NCI-H2107 treated with DMSO at 0.1 percent for 48 hours (cell line): ENCODE data around the gene MAPRE2.
"Not testable (repeated sequence)": the region's sequence is repeated elsewhere in the genome, so short reads cannot be mapped to it uniquely, and the experiment has no call there.

Experiments
- DNase-seq: peaks from one replicate; lab custom pipeline; 2025; ENCODE audit not compliant: unreplicated experiment; lab: John Stamatoyannopoulos, UW

Gene MAPRE2

GRCh38 chr18:35143622-35144596 lies 102.7 kb downstream of the MAPRE2 start:
- DNase-seq: peak; percentile 94

- DNase-seq: no peak
These were observed 103.5 kb downstream of the MAPRE2 start for GRCh38 chr18:35144698-35145097.

GRCh38 chr18:35150195-35150594 lies 109.0 kb downstream of the MAPRE2 start:
- DNase-seq: not testable (repeated sequence)

DNA sequence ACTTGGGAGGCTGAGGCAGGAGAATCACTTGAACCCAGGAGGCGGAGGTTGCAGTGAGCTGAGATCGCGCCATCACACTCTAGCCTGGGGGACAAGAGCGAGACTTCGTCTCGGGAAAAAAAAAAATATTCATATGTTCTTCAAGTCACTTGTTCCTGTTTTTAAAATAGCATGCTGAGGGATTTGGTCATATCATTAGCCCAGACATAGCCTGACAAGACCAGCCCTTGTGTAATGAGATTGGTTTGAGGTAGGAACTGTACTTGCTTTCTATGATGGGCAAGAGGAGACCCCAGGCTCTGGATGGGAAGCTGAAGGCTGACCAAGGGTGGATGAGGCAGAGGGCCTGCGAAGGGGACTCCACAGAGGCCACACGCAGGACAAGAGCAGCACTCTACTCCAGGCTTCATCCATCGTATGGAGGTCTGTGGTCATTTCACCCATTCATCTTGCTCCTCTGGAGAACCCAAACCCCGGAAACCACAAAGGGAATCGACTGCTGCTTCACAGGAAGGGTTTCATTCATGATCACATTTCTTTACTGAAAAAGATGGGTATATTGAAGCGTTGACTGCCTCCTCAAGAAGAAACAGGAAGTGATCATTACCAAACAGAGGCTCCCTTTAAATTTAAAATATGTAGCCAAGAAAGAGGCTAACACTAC lies 112.5 kb downstream of the MAPRE2 start:
- DNase-seq: no peak

DNA sequence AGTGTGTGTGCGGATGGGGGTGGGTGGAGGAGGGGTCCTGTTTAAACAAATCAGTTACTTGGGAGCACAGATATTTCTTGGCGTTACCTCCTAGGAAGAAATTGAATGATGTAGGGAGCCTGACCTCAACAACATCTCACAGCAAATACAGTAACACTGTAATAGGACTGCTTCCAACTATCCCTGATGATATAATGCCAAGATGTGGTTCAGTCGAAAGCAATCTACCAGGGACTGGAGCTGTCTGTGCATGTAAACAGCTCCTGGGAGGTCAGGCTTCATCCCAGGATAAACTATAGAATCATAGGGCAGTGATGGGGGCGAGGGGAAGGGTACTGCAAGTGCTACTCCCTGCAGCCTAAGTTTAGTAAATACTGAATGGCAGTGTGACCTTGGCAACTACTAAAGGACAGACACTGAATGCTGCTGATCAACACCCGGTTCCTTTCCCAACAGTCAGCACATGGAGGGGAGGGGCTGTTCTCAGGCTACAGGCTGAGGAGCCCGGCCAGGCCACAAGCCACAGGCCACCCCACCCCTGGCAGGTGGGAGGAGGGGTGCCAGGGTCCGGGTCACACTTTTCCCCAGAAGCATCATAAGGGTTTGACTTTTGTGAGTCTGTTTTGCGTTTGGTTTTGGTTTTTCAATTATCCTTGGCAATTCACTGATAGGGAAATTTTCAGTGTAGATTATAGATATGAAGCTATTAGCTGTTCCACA lies 114.3 kb downstream of the MAPRE2 start:
- no peak for DNase-seq

DNA sequence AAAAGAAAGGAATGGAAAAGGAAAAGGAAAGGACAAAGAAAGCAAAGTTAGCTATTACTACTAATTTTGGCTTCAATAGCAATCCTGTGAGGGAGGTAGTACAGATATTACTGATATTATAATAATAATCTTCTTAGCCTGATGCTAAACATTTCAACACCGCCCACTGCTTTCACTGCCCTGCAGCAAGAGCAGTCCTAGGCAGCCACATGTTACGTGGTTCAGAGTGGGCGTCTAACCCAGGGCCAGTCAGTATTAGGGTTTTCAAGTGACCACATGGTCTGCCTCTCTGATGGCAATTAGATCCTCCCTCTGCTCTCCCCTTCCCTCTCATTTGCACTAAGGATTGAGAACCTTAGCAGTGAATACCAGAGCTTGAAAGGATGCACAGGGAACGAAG lies 116.0 kb downstream of the MAPRE2 start:
- no peak for DNase-seq

- DNase-seq: no peak
These were observed 117.7 kb downstream of the MAPRE2 start for GRCh38 chr18:35158728-35159450.

- DNase-seq: no peak
These were observed 118.6 kb downstream of the MAPRE2 start for GRCh38 chr18:35159782-35160181.

- DNase-seq: no peak
These were observed 120.3 kb downstream of the MAPRE2 start for GRCh38 chr18:35161485-35161884.

DNA sequence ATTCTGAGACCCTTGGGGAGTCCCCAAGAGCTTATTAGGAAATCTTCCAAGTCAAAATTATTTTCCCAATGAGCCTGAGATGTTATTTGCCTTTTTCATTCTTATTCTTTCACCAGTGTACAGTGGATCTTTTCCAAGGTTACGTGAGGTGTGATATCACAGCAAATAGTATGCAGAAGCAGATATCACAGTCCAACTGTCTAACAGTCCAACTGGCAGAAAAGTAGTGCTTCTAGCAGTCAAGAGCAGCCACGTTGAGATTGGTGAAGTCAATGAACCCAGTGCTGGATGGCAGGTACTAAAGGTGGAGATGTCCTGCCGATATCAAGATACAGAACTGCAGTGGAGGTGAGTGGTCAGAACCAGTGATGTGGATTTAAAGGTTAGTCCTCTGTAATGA lies 120.7 kb downstream of the MAPRE2 start:
- no peak for DNase-seq

GRCh38 chr18:35163014-35163539 lies 121.9 kb downstream of the MAPRE2 start:
- DNase-seq: no peak

DNA sequence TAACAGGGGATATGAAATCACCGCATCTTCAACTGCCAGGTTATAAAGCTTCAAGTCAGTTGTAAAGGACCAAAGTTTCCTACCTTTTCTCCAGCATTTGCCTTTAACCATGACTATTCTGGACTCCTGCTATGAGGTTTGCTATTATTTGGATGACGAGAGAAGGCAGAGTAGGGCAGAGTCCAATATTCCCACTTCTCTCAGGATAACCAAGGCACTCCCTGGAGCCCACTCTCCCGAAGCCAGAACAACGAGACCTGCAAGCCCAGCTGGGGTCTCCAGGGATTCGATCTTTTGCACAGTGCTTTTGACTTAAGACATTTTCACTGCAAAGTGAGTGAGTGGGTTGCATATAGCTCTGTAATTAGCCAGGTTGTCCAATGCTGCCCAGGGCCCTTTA lies 122.5 kb downstream of the MAPRE2 start:
- DNase-seq: no peak

DNA sequence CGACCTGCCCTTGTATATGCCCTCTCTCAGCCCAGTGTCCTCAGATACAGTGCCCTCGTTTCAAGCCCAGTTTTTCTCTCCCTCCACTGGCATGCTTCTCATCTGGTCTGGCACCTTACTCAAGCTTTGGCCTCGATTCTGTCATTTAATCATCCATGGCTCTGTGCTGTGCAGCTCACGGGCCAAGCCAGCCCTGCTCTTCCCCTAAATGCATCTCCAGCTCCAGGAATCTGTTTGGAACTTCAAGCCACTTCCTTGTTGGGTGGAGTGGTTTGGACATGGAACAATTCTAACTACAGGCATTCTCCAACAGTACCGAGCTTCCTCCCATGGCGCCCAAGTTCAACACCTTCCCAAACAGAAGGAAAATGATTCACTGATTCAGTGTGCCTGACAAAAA lies 122.9 kb downstream of the MAPRE2 start:
- DNase-seq: no peak

- no peak for DNase-seq
These were observed 126.1 kb downstream of the MAPRE2 start for GRCh38 chr18:35167332-35167731.

- DNase-seq: no peak
These were observed 126.6 kb downstream of the MAPRE2 start for GRCh38 chr18:35167857-35168256.

DNA sequence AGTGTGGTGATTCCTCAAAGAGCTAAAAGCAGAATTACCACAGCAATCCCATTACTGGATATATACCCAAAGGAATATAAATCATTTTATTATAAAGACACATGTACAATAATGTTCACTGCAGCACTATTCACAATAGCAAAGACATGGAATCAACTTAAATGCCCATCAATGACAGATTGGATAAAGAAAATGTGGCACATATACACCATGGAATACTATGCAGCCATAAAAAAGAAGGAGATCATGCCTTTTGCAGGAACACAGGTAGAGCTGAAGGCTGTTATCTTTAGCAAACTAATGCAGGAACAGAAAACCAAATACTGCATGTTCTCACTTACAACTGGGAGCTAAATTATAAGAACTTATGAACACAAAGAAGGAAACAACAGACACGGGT lies 129.1 kb downstream of the MAPRE2 start:
- not testable (repeated sequence) for DNase-seq

GRCh38 chr18:35171315-35171987 lies 130.2 kb downstream of the MAPRE2 start:
- peak; percentile 38 for DNase-seq

GRCh38 chr18:35172009-35172408 lies 130.8 kb downstream of the MAPRE2 start:
- no peak for DNase-seq

DNA sequence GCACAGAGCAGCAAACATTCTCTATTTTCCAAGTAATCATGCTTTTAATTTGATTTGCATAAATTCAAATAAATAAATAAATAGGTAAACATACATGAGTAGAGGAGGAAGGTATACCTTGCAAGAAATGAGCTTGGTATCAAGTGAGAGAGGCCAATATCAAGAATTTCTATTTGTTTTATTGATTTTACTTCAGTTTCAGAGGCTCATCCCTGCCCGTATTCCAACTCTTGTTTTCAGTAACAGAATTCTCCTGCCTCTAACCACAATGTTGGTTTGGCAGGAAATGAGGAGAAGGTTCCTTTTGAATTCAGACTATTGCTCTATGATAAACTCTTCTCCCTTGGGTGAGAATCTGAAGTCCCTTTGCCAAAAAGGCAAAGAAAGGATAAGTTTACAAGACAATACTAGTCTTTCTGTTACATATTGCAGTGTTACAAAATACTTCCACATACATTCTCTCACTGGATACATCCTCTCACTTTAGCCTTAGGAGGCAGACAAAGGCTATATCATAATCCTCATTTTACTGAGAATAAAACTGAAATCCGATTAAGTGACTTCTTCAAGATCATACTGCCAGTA lies 131.3 kb downstream of the MAPRE2 start:
- DNase-seq: no peak
